TTC549 (cell line): ENCODE results near the gene GPS1.

ENCODE experiments used
- FAIRE-seq: peaks from 2 replicates; lab custom pipeline; 2012; peaks lifted over from hg19 to GRCh38; lab: Jason Lieb, UNC

Gene GPS1

DNA sequence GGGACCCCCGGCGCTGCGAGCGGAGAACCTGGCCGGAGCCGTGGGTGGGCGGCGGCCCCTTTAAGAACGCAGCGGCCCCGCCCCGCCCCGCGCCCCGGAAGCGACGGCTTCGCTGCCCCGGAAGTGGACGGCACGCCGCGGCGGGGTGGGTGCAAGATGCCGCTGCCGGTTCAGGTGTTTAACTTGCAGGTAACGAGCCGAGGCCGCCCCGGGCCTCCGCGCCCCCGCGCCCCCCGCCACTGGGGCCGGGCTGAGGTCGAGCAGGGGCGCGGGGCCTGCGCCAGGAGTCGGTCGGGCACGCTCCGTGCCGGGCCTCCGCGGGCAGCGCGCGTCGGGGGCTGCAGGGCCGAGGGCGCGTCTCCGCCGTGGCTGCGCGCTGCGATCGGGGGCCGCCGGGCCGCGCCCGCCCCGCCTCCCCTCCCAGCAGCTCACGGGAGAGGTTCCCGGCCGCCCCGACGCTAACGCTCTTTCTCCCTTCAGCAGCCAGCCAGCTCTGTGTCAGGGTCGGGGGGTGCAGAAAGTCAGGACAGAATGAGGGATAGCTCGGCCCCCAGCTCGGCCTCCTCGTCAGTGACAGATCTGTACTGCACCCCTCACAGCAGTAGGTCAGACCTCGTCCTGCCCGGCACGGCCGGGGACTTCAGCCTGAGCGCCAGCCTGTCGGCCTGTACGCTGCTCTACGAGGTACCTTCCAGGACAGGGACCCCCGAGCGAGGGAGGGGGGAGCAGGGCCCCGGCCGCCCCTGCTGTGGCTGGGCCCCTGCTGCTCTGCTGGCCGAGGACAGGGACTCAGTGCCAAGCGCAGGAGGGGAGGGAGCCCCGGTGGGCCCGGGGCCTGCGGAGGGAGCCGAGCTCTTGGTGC, at the start of gene GPS1, which contains the start of gene RFNG:
Gene GPS1, plus strand, starts transcription at position 123 of the 862 bp plus-strand sequence. Its CDS starts 34 bp downstream, at position 157.
Gene RFNG, minus strand, starts transcription at position 36 of the 862 bp plus-strand sequence. CDS start 45 bp downstream, outside the sequence.
- FAIRE-seq, result no peak

DNA sequence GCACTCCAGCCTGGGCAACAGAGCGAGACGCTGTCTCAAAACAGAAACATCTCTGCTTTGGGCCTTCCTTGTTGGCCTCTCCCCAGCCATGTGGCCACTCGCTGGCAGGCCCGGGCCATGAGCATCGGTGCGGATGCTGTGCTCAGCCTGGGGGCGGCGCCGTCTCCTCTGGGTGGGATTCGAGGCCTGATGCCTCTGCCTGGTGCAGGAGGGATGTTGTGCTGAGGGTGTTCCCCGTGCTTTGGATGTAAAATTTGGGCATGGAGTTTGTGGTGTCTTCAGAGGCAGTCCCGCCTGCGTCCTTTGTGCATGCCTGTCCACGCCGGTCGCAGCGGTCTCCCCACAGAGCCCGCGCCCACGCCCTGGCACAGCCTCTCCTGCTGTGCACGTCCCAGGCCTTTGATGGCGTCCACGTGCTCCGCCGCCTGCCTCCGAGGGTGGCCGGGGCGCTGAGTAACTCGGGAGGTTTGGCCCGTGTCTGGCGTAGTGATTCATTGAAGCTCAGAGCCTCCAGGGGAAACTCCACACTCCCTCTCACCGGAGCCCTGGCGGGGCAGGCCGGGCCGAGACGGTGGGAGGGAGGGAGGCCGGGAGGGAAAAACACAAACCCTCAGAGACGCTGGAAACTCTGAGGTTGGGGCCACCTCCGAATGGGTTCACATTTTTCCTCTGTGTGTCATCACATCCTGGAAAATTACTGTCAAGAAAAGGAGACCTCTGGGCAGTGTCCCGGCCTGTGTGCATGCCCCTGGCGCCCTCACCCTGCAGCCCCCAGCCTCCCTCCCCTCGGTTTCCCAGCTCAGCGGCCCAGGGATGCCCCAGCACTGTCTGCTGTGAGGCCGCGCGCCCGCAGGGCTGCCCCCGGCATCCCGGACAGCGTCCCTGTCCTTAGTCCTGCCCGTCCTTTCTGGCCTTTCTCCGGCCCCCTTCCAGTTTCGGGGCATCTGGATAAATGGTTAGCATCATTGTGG, 48.0 kb upstream of the GPS1 start:
- FAIRE-seq, result no peak

DNA sequence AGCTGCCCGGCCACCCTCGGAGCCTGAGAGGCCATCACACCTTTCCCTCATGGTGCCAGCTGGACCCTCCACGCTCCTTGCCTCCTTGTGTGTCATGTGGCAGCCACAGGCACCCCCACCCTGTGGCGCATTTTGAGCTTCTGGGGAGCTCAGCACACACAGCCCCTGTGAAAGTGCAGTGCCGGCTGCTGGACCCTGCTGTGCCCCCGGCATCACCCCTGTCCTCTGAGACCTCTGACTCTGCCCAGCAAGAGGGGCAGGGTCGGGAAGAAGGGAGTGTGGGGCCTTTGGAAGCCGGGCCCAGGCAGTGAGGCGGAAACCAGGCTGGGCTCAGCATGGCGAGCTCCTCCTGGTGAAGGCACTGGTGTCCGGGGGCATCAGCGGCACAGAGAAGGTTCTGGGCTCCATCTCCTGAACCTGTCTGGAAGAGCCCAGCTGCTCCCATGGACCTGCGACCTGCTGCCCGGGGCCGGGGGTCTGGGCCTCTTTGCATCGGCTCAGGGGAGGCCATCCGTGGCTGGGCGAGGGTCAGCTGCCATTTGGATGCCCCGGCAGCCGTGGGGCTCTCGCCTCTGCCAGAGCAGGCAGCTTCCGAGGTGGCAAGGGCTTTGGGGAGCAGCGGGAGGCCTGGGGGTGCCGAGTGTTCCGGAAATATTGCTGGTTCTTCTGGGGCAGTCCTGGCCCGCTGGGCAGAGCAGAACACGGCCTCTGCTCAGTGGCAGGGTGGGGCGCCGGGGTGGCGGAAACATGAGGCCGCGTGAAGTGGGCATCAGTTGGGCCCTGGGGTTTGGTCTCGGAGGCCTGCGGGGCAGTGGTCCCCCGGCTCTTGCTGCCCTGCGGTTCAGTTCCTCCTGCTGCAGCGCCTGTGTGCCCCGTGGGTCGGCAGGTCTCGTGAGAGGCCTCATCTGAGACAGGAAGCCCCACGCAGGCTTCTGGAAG, 46.9 kb upstream of the GPS1 start:
- no peak for FAIRE-seq

DNA sequence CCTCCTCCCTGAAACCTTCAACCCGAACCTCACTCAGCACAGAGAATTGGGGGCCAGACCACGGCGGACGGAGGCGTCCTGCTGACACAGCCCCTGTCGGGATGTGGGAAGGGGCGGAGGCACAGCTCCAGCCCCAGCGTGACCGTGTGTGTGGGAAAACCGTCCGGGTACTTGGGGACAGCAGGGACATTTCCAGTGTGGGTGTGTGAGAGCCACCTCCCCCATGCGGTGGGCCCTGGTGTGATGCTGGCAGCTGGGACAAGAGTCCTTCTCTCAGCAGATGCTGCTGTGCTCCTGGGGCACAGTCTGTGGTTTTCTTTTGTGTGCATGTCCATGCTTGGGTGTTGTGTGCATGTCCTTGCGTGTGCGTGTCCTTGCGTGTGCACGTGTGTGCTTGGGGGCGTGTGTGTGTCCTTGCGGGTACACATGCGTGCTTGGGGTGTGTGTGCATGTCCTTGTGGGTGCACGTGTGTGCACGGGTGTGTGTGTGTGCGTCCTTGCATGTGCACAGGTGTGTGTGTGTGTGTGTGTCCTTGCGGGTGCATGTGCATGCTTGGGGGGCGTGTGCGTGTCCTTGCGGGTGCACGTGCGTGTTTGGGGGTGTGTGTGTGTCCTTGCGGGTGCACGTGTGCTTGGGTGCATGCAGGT, 45.9 kb upstream of the GPS1 start:
- FAIRE-seq, result no peak

- no peak for FAIRE-seq
Observed at GRCh38 chr17:82006468-82007227, 45.0 kb upstream of the GPS1 start.

- FAIRE-seq, result no peak
Observed at GRCh38 chr17:82007228-82007494, 44.5 kb upstream of the GPS1 start.

- FAIRE-seq, result no peak
Observed at GRCh38 chr17:82007495-82008257, 44.0 kb upstream of the GPS1 start.

DNA sequence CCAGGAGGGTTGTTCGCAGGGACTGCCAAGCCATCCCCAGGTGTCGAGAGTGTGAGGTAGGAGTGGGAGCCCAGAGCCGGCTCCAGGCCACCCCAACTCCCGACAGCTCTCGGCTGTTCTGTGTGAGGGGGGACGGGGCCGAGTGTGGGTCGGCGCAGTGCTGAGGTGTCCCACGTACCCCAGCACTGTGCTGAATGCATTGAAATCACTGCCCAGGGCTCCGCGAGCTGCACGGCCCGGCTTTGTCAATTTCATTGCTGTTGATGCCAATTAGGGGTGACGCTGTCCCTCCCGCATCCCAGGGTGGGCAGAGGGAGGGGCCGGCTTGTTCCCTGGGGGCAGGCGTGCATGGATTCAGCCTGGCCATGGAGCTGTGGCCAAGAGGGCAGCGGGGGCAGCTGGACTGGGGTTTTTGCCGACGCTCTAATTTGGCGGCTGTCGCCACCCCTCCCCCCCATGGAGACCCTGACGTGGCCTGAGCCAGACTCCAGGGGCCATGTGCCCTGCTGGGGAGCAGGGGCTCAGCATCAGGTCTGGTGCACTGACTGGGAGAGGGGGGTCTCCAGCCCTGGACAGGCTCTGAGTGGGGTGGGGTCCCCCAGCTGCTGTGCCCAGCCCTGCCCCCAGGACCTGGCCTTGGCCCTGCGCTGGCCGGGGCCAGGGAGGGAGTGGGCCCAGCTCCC, 43.3 kb upstream of the GPS1 start:
- FAIRE-seq, result no peak

DNA sequence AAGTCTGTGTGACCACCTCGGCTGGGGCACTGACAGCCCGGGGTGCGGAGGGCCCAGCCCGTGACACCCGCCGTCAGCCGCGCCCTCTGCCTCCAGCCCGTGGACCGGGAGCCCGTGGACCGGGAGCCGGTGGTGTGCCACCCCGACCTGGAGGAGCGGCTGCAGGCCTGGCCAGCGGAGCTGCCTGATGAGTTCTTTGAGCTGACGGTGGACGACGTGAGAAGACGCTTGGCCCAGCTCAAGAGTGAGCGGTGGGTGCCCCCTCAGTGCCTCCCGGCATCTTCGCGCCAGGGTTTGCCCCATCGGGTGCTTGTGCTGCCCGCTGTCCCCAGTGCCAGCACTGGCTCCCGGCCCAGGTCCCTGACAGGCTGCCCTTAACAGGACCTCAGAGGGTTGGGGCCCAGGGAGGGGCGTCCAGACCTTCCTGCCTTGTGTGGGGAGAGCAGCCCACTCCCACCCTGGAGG, 42.7 kb upstream of the GPS1 start:
- FAIRE-seq, result no peak

GRCh38 chr17:82009413-82009812, 42.3 kb upstream of the GPS1 start:
- FAIRE-seq, result no peak

DNA sequence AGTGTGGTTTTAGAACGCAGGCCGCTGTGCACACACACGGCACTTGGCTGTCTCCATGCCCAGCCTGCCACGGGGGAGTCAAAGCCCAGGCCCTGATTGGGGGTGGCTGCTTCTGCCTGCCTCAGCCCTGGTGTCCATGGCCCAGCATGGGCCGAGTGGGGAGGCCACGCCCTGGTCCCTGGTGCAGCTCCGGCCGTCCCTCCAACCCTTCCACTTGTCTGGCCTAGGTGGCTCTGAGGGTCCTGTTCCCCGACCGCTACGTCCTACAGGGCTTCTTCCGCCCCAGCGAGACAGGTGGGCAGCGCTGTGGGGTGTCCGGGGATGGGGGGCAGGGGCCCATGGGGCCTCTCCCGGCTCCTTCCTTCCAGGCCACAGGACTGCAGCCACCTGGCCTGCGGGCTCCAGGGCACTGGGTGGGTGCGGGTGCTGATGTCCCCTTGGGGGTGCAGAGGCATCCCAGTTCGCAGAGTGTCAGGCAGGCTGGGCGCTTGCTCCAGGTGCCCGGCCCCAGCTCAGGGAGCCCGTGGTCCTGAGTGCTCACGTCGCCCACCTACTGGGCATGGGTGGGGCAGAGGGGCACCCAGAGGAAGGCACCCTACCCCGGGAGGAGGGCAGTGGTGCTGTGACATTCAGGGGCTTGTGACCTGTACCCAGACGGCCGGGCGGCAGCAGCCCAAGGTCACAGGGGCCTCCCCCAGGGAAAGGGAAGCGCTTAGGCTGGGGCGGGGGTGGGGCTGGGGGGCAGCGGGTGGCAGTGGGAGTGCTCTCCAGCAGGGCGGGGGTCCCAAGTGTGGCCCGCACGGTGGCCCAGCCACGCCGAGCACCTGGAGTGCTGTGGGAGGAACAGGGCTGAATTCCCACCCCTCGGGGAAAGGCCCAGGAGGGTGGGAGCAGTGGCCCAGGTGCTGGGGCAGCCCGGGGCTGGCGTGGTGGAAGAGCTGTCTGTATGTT, 40.8 kb upstream of the GPS1 start:
- no peak for FAIRE-seq

- no peak for FAIRE-seq
Observed at GRCh38 chr17:82011617-82012187, 40.0 kb upstream of the GPS1 start.

DNA sequence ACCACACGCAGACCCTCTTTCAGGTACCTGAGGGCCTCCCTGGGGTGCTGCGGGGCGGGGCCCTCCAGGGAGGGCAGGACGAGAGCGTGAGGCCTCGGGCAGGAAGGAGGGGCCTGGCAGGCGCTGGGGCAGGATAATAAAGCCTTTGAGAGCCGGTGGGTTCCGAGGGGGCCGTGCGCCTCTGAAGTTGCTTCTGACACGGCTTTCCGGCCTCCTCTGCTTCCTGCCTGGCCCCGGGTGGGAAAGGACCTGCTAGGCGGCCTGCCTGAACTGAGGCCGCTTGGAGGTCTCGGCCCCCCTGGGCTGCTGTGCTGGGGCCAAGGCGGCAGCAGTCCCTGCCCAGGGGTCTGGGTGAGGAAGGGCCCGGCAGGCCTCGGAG, 39.4 kb upstream of the GPS1 start:
- no peak for FAIRE-seq

DNA sequence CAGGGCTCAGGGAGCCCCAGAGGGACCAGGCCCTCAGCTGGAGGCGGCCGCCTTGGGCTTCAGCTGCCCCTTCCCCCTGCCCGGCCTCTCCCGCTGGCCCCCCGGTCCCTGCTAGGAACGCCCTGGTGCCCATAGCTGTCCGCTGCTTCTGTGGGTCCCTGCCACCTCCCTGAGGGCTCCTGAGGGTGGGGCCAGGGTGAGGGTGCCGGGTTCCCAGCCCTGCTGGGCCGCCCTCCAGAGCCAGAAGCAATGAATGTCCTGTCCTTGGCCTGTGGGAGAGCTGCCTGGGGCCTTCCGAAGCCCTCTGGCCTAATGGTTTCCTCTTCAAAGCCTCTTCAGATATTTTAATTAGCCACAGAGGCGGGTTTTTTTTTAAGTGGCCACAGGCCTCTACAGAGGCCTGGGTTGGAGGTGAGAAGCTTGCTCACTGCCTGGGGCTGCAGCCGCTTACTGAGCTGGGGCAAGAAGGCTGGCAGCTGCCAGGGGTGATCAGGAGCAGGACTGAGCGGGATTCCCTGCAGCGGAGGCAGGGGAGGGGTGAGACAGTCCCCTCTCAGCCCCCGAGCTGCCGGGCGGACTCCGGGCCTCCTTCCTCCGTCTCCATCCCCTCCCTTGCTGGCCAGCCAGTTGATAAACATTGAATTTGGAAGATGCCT, 38.9 kb upstream of the GPS1 start:
- FAIRE-seq, result no peak

- FAIRE-seq, result no peak
Observed at GRCh38 chr17:82013341-82013740, 38.4 kb upstream of the GPS1 start.

- no peak for FAIRE-seq
Observed at GRCh38 chr17:82013772-82014321, 37.9 kb upstream of the GPS1 start.

DNA sequence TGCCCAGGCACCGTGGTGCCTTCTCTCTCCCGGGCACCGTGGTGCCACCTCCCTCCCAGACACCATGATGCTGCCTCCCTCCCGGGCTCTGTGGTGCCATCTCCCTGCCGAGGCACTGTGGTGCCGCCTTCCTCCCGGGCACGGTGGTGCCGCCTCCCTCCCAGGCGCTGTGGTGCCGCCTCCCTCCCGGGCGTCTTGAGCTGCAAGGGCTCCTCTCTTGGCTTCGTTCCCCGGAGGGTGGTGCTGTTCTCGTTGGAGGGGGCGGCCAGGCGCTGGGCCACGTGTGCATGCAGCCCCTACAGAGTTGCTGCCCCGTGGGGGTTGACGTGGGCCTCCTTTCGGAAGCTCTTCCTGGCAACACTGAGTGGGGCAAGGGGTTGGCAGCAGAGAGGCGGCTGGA, 37.3 kb upstream of the GPS1 start:
- FAIRE-seq, result no peak
